HL-60/S4 (cell line): ENCODE results near the gene ANKRD22.
"Not testable (repeated sequence)": the region's sequence is repeated elsewhere in the genome, so short reads cannot be mapped to it uniquely, and the experiment has no call there.

Experiments
- in situ Hi-C: fragments of 300-500 bp; cut with MboI; formaldehyde crosslinking; loops from 2 replicates; pipeline ENCODE4 v1.14.3; 2022; ENCODE audit warnings: low sequenced_read_pairs

ANKRD22 gene

GRCh38 chr10:88851706-88852105 is at the start of gene ANKRD22:
TSS of gene ANKRD22 (minus strand) at chr10:88851844. CDS start at chr10:88851607, 237 bp downstream.
- in situ Hi-C loops, result no loop called here

DNA sequence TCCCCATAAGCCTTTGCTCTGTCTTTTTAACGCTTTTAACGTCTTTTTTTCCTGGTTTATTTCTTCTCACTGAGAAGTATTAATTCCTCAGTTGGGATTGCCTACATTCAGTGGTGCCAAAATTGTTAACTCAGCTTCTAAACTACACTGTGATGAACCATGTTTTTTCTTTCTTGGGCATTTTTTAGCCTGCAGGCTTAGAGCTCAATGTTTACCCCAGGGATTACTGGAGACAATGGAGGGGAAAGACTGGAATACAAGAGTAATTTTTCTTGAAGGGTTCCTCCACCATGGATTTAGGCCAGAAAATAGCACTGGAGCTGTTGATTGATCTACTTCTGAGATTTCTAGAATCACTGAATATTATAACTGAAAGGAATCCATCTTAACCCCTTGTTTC is 48.2 kb upstream of the ANKRD22 start:
- in situ Hi-C loops, result no loop called here

DNA sequence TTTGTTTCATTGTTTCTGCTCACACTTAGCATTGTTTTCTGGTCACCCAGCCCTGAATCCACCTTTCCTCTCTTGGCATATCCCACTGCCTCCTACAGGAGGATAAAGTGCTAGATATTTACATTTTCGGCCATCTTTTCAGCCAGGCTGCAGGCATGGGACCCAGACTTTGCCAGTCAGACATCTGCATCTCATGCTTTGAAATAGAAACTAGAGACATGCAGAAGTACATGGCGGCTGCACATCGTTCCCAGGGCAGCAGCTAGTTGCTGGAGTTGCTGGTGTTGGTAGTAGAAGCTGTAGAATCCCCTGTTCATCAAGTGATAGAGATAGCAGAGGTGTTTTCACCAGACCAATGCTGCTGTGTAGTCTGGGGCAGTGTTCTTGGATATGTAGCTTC is 47.1 kb upstream of the ANKRD22 start:
- in situ Hi-C loops, result no loop called here

GRCh38 chr10:88896994-88897853 is 45.6 kb upstream of the ANKRD22 start:
- in situ Hi-C loops, result no loop called here

GRCh38 chr10:88896372-88896993 is 44.8 kb upstream of the ANKRD22 start:
- in situ Hi-C loops, result no loop called here

DNA sequence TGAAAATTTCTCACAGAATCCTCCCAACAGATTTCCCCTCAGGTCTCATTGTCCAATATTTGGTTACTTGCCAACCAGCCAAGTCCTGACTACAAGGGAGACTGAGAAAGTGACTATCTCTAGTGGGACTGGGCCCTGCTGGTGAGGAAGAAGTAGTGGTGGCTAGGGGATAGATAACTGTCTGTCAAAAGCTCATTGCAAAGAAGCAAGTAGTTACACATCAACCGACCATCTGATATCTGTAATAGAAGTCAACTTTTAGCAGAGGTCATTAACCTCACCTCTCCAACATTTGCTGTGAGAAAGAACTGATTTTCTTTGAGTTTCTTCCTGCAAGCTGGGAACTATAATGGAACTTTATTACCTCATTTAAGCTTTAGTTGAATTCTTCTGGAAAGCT is 43.6 kb upstream of the ANKRD22 start:
- in situ Hi-C loops, result no loop called here

GRCh38 chr10:88893611-88894010 is 42.0 kb upstream of the ANKRD22 start:
- in situ Hi-C loops, result no loop called here

GRCh38 chr10:88892222-88892967 is 40.8 kb upstream of the ANKRD22 start:
- in situ Hi-C loops, result no loop called here

DNA sequence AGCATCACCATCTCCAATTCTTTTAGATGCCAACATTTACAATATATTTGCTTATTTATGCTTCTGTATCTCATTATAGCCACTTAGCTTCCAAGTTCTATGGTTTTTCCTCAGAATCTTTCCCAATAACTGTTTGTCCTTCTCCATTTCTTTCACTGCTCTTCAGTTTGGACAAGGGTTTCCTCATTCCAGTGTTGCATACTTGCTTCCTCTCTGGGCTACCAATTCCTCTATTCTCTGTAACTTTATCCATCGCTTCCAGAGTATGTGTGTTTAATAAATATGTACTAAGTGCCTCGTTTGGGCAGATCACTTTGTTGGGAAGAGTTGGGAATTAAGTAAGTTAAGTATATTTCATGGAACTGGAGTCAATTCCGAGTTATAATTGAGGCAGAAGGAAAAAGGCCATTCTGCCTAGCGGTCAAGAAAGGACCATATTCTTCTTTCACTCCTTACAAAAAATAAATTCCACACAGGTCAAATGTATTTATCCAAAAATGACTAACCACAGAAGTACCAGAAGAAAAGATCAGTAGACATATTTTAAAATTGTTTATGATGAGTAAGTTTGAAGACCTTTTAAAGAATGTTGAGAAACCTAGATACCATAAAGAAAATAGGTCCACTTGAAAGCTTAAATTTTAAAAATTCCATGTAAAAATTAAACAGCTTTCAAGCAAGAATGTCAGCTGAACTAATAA is 39.2 kb upstream of the ANKRD22 start:
- in situ Hi-C loops, result no loop called here

GRCh38 chr10:88889559-88890337 is 38.1 kb upstream of the ANKRD22 start:
- in situ Hi-C loops, result no loop called here

- in situ Hi-C loops, result no loop called here
Measured at GRCh38 chr10:88888810-88889445, 37.3 kb upstream of the ANKRD22 start.

GRCh38 chr10:88886557-88886956 is 34.9 kb upstream of the ANKRD22 start:
- in situ Hi-C loops, result no loop called here

DNA sequence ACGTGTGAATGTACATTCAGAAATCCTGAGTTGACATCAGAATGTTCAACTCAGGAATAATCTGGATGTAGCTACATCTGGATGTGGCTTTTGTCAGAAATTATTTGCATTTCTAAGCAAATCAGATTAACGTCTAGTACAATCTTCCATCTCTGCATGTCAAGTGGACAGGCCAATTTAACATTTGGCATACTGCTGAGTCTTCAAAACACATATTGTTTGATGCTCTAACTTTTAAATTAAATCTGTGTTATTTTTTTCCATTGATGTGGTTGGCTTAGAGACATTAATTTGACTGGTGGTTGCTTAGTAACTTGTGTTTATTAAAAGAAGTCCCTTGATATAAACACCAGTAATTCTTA is 31.8 kb upstream of the ANKRD22 start:
- in situ Hi-C loops, result no loop called here

DNA sequence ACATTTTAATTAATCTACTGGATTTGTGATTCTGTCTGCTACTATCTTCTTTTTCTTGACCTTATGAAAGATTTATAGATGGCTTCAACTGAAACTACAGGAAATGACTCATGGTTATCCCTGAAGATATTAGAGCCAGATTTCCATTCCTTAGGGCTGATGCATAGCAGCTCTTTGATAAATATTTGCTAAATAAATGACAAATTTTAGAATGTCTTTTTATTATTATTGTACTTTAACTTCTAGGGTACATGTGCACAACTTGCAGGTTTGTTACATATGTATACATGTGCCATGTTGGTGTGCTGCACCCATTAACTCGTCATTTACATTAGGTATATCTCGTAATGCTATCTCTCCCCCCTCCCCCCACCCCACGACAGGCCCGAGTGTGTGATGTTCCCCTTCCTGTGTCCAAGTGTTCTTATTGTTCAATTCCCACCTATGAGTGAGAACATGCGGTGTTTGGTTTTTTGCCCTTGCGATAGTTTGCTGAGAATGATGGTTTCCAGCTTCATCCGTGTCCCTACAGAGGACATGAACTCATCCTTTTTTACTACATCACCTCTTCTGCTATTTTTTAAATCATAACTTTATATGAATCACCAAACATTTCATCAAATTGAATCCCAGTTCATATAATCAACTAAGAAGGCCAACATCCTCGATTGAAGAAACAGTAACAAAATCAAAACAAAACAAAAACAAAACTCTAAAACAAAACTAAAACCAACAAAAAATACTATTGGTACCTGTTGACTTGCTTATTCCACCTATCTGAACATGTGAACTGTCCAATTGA is 31.2 kb upstream of the ANKRD22 start:
- in situ Hi-C loops, result not testable (repeated sequence)

- in situ Hi-C loops, result no loop called here
Measured at GRCh38 chr10:88881922-88882645, 30.4 kb upstream of the ANKRD22 start.

DNA sequence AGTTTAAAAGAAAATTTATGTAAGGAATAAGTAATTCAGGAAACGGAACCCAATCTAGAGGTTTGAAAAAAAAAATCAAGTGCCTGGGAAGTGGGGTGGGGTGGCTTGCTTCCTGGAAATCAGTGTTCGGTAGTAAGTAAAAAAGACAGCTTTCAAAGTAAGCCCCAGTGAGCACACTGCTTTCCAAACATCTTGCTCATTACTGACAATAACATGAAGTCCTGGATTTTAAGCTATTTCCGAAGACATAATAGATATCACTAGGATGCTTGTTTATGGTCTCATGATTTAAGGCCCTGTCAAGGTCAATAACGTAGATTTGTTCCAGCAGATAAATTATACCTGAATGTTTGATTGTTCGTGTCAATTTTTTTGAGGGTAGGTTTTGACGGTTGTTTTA is 29.7 kb upstream of the ANKRD22 start:
- in situ Hi-C loops, result no loop called here

DNA sequence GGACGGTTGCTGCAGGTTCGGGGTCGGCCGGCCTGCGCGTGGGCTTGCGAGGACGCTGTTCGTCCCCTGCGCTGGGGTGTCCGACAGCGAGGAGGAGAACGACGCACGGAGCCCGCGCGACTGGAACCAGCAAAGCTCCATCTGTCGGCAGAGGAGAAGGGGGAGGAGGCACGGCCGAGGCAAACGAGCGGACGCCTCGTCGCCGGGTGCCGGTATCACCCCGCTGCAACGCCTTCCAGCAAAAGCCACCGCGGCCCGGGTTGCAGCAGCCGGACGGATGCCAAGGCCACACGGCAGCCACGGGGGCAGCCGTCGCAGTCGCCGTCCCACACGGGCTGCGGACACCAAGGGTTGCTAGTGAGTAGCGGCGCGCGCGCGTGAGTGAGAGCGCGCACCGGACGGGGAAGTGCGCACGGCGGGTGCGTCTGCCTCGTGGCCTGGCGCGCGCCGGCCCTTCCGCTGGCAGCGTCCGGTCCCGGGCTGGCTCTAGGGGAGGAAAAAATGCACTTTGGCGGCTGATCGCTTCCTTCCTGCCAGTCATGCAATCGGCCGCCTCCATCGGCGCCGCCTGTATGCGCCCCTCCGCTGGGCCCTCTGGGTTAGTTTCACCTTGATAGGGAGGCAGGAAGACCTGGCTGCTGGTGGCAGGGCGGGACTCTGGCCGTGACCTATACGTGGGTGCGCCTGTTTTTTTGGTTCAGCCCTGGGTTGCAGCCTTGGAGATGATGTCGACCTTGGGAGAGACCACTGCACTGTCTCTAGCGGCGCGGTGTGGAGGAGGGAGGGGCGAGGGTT is 28.8 kb upstream of the ANKRD22 start:
- in situ Hi-C loops, result no loop called here
